D721Med (cell line): ENCODE results near the gene FBRSL1.

Experiments
- DNase-seq: peaks from one replicate; pipeline ENCODE4 v3.0.0; 2011; ENCODE audit warnings: low spot score; ENCODE audit not compliant: insufficient read length
- FAIRE-seq: peaks from 2 replicates; lab custom pipeline; 2011; peaks lifted over from hg19 to GRCh38; lab: Jason Lieb, UNC
- CTCF ChIP-seq: IDR thresholded peaks from 2 replicates; pipeline ENCODE4 v1.5.1; 2012; ENCODE audit warnings: mild to moderate bottlenecking, control low read depth; ENCODE audit not compliant: insufficient read depth; ENCODE audit errors: missing control alignments

The FBRSL1 gene

DNA sequence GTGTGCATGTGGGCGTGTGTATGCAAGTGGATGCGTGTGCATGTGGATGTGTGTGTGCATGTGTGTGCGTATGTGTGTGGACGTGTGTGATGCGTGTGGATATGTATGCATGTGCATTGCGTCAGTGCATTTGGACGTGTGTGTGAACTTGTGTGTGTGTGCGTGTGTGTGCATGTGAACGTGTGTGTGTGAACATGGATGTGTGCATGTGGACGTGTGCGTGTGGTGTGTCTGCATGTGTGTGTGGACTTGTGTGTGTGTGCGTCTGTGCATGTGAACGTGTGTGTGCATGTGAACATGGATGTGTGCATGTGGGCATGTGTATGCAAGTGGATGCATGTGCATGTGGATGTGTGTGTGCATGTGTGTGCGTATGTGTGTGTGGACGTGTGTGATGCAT lies 34.4 kb upstream of the FBRSL1 start:
- FAIRE-seq (peak; percentile 46), DNase-seq (no peak)
- TF ChIP-seq CTCF, result no peak

DNA sequence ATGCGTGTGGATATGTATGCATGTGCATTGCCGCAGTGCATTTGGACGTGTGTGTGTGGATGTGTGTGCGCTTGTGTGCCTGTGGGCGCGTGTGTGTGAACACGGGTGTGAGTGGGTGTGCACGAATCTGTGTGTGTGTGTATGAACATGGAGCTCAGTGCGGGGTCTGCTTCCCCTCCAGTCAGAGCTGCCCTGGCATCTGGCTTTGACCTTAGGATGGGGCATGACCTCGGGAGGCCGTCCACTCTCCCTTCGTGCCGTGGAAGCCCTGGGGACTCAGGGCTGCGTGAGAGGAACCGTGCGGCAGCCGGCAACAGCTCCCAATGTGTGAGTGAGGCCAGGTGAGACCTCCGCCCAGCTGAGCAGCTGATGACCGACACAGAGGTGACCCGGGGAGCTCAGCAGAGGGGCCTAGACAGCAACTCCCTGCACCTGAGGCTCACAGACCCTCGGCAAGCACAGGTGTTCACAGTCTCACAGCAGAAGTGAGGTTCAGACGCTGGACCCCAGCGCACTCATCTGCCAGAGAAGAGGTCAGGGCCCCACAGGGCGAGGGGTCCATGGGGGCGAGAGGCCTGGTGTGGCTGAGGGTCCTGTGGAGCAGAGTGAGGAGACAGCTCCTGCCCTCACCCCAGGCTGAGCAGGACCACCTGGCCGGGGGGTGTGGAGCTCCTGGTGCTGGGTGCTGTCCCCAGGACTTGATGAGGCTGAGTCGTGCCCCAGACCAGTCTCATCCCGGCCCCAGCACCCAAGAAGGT lies 33.6 kb upstream of the FBRSL1 start:
- no peak for TF ChIP-seq CTCF
- no peak for DNase-seq

DNA sequence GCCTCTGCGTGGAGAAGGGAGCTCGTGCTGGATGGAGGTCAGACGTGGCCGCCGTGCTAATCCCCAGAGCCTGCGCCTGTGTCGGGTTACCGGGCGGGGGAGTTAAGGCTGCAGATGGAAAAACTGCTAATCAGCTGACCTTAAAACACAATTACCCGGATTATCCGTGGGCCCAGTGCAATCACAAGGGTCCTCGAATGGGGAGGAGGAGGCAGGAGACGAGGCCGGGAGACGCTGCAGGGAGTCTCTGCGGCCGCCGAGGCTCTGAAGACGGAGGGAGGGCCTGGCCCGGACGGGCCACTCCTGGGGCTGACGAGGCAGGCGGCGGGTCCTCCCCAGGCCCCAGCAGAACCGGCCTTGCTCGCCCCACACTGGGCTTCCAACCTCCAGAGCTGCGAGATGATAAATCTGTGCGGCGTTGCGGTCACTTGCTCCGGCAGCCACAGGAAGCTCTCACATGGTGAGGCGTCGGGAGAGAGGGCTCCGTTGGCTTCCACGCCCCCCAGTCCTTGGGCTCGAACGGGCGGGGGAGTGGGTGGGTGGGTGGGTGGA lies 32.9 kb upstream of the FBRSL1 start:
- FAIRE-seq (no peak), DNase-seq (peak; percentile 82)
- TF ChIP-seq CTCF, result no peak

More for the DNA sequence above, 33.6 kb upstream of the FBRSL1 start:
- no peak for FAIRE-seq

DNA sequence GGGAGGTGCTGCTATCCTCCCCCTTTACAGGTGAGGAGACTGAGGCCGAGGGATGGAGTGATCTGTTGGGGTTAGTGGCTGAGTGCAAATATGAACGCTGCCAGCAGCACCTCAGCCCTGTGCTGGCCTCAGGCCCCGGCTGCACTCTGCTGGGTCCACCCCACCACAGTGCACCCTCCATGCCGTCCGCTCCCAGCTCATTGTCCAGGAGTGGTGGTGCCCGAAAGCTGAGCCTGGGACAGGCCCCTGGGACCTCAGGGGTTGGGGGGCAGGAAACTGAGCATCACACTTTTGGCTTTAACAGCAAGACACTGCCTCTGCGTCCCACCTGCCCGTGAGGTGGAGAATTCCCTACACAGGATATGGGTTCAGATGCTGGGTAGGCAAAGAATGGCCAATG lies 31.5 kb upstream of the FBRSL1 start:
- FAIRE-seq (no peak), DNase-seq (no peak)
- TF ChIP-seq CTCF, result no peak

DNA sequence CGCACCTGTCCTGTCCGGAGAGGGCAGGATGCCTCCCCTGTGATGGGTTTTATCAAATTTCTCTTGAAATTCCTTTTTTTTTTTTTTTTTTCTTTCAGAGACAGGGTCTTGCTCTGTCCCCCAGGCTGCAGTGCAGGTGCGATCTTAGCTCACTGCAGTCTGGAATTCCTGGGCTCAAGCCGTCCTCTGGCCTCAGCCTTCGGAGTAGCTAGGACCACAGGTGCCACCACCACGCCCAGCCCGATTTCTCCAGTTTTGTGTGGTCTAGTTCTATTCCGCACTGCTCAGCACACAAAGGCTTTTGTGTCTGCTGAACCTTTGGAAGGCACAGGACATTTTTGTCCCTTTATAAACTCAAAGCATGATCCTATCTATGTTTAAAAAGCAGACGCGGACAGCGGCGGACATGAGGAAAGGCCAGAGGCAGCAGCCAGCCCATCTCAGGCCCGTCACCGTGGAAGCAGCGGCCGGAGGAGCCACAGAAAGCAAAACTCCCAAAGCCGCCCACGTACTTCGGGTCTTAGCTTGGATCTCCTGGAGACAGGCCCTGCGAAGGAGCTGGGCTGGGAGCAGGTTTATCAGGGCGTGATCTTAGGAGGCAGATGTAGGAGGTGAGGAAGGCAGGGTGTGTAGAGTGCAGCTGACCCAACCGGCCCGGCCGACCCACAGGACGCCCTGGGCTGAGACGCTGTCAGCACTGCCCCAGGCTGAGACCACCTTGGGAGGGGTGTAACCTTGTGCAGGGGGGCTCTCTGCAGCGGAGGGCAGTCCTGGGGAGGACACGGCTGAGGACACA lies 30.9 kb upstream of the FBRSL1 start:
- DNase-seq (no peak), FAIRE-seq (no peak)
- no peak for TF ChIP-seq CTCF

GRCh38 chr12:132460571-132460970 lies 29.4 kb upstream of the FBRSL1 start:
- FAIRE-seq (no peak), DNase-seq (no peak)
- no peak for TF ChIP-seq CTCF
